MCF 10A (cell line): Measurements from ENCODE around the gene HNRNPU. TPM values are rescaled to one million over a fixed set of nuclear protein-coding genes. Genes with fewer than 3 reads are reported as not detected.

Experiments
- BruUV-seq: library from RNA; stranded (reverse); fragments of 400-500 nt; replicated peaks from 2 replicates; lab custom pipeline; 2021; lab: Mats Ljungman, UMichigan
- CTCF ChIA-PET: fragments of 300-600 bp; sonication (Branson Sonifier 250); formaldehyde crosslinking; extraction: SDS; loops from one replicate; lab custom pipeline; 2021; ENCODE audit warnings: antibody characterized with exemption, inconsistent platforms; lab: Yijun Ruan, JAX
- POLR2A ChIA-PET: fragments of 300-600, 350-650 bp; sonication (Branson Sonifier 250); formaldehyde crosslinking; extraction: SDS; loops from one replicate; lab custom pipeline; 2020; ENCODE audit warnings: antibody characterized with exemption, inconsistent platforms; lab: Yijun Ruan, JAX
- DNase-seq: peaks from one replicate; pipeline ENCODE4 v3.0.0-alpha.2; 2018; ENCODE audit not compliant: unreplicated experiment
- H3K27ac Mint-ChIP-seq: one replicate; pipeline ENCODE4 v1.8.0; 2022; ENCODE audit warnings: mild to moderate bottlenecking, low read depth, mixed read lengths; ENCODE audit not compliant: unreplicated experiment
- H3K27me3 Mint-ChIP-seq: one replicate; pipeline ENCODE4 v1.8.0; 2022; ENCODE audit warnings: mixed read lengths; ENCODE audit not compliant: insufficient read depth, unreplicated experiment
- H3K36me3 Mint-ChIP-seq: one replicate; pipeline ENCODE4 v1.8.0; 2022; ENCODE audit warnings: mild to moderate bottlenecking, moderate library complexity, mixed read lengths; ENCODE audit not compliant: insufficient read depth, unreplicated experiment
- H3K4me1 Mint-ChIP-seq: one replicate; pipeline ENCODE4 v1.8.0; 2022; ENCODE audit warnings: mixed read lengths; ENCODE audit not compliant: insufficient read depth, unreplicated experiment
- H3K4me3 Mint-ChIP-seq: one replicate; pipeline ENCODE4 v1.8.0; 2022; ENCODE audit warnings: mild to moderate bottlenecking, moderate library complexity, mixed read lengths; ENCODE audit not compliant: unreplicated experiment
- H3K9me3 Mint-ChIP-seq: one replicate; pipeline ENCODE4 v1.8.0; 2022; ENCODE audit warnings: mixed read lengths; ENCODE audit not compliant: unreplicated experiment
- intact Hi-C: fragments of 100-400 bp; cut with micrococcal nuclease; formaldehyde crosslinking; loops from 2 replicates; pipeline ENCODE4 v1.14.1; 2022
- total RNA-seq: library from RNA; stranded (reverse); gene quantifications from 2 replicates; pipeline ENCODE4 v1.2.3, GENCODE V29; 2022
- TF ChIP-seq, protein P1 (sequence below): fragments of 200-600 bp; IDR thresholded peaks from one replicate; pipeline ENCODE4 v1.8.0; 2022; ENCODE audit warnings: antibody characterized with exemption, mild to moderate bottlenecking; ENCODE audit not compliant: unreplicated experiment

HNRNPU gene
- total RNA-seq, 1 experiment from 2014 or later = 572 TPM

DNA sequence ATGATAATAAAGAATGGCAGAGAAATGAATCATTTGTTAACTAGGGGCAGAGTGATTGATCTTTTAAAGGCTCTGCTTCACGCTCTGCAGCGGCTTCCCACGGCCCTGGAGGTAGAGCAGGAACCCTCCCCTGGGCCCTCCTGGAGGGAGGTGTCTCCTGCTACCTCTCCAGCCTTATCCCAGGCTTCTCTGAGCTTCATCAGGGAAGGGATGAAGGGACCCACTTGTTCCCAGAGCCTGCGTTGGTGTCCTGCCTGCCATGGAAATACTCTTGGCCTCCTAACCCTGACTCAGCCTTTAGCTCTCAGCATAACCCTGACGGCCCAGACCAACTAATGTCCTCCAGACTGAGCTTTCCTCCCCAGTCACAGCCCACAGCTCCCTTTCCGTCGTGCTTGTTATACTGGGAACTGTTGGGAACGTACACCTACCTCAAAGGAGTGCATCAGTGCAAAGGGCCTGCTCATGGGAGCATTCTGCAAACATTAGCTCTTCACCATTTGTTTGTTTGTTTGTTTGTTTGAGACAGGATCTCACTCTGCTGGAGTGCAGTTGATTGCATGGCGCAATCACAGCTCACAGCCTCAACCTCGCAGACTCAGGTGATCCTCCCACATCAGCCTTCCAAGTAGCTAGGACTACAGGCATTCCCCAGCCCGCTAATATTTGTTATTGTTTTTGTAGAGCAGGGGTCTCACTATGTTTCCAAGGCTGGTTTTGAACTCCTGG is 17.4 kb upstream of the HNRNPU start:
- TF ChIP-seq, protein P1, sequence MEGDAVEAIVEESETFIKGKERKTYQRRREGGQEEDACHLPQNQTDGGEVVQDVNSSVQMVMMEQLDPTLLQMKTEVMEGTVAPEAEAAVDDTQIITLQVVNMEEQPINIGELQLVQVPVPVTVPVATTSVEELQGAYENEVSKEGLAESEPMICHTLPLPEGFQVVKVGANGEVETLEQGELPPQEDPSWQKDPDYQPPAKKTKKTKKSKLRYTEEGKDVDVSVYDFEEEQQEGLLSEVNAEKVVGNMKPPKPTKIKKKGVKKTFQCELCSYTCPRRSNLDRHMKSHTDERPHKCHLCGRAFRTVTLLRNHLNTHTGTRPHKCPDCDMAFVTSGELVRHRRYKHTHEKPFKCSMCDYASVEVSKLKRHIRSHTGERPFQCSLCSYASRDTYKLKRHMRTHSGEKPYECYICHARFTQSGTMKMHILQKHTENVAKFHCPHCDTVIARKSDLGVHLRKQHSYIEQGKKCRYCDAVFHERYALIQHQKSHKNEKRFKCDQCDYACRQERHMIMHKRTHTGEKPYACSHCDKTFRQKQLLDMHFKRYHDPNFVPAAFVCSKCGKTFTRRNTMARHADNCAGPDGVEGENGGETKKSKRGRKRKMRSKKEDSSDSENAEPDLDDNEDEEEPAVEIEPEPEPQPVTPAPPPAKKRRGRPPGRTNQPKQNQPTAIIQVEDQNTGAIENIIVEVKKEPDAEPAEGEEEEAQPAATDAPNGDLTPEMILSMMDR = no peak
- H3K27me3 Mint-ChIP-seq = no peaks in the 10 kb centered on the region
- H3K27ac Mint-ChIP-seq = no peak overlapping the region
- DNase-seq = no peak
- CTCF ChIA-PET = interaction anchor here (0.7 to 2.1 kb wide), 4 partner anchors 12 to 178 kb away, joined by 3 to 8 read pairs (median 3); no protein-coding TSS in a partner anchor
- POLR2A ChIA-PET = interaction anchor here (0.6 to 2.0 kb wide), 5 partner anchors 17 to 1311 kb away, joined by 3 to 7 read pairs (median 3); partner anchors contain the start of gene HNRNPU
- H3K36me3 Mint-ChIP-seq = no peaks in the 10 kb centered on the region
- no peak overlapping the region for H3K4me3 Mint-ChIP-seq
- no TSS peak for BruUV-seq
- no peaks in the 10 kb centered on the region for H3K9me3 Mint-ChIP-seq
- intact Hi-C loops = no loop called here
- no peaks in the 10 kb centered on the region for H3K4me1 Mint-ChIP-seq

DNA sequence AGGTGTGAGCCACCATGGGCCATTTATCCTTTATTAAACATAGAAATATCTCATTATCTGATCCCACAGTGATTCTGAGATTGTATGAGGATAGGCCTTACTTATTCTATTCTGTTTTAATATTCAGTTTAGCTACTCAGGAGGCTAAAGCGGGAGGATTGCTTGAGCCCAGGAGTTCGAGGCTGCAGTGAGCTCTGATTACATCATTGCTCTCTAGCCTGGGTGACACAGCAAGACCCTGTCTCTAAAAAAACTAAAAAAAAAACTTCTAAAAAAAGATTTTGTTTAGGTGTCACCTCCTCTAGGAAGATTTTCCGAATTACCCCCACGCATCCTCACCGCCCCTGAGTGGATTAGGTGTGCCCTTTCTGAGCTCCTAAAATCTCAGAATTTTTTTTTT is 14.3 kb upstream of the HNRNPU start:
- Mint-ChIP-seq H3K4me3 (no peak overlapping the region), H3K4me1 (peaks cover 9% of the 10 kb centered on the region), H3K9me3 (no peaks in the 10 kb centered on the region), H3K27me3 (no peaks in the 10 kb centered on the region), H3K27ac (no peak overlapping the region), H3K36me3 (no peaks in the 10 kb centered on the region)
- TF ChIP-seq, protein P1 = no peak
- no TSS peak for BruUV-seq
- DNase-seq = no peak
- ChIA-PET CTCF (interaction anchor here (0.7 to 1.5 kb wide), 5 partner anchors 10 to 75 kb away, joined by 3 to 5 read pairs (median 4); no protein-coding TSS in a partner anchor), POLR2A (interaction anchor here (0.6 to 2.5 kb wide), 4 partner anchors 9 to 88 kb away, joined by 3 to 17 read pairs (median 4); partner anchors contain the start of gene HNRNPU)
- intact Hi-C loops = no loop called here

DNA sequence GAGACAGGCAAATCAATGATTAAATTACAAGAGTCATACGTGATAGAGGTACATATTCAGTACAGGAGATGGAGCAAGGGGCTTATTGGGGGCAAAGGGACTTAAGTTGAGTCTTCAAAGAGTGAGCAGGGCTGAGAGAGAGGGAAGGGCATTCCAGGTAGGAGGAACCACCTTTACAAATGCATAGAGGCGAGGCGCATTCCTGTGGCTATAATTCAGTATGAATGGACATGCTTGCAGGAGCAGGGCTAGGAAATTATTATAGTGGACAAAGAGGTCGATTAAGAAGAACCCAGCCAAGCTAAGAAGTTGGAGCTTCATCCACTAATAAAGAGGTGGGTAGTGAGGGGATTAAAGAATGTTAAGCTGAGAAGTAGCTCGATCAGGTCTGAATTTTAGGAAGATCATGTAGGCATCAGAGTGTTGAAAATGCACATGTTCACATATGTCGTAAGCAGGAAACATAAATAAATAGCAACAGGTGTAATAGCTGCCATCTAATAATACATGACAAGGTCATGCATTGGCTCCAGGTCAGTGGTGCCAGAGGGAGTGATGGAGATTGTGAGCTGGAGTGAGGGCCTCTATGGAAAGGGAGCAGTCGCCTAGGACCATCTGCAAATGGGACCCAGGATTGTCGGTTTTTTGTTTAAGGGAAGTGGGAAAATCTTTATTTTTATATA is 12.0 kb upstream of the HNRNPU start:
- POLR2A ChIA-PET = interaction anchor here (0.6 to 1.2 kb wide), 5 partner anchors 10 to 93 kb away, joined by 3 to 6 read pairs (median 3); partner anchors contain the start of gene HNRNPU
- Mint-ChIP-seq H3K4me1 (peaks cover 9% of the 10 kb centered on the region), H3K9me3 (no peaks in the 10 kb centered on the region), H3K27me3 (no peaks in the 10 kb centered on the region), H3K36me3 (no peaks in the 10 kb centered on the region), H3K27ac (no peak overlapping the region), H3K4me3 (no peak overlapping the region)
- TF ChIP-seq, protein P1 = no peak
- no TSS peak for BruUV-seq
- DNase-seq = no peak
- intact Hi-C loops = no loop called here
- CTCF ChIA-PET = interaction anchor here (0.6 to 1.1 kb wide), 4 partner anchors 10 to 93 kb away, joined by 3 to 5 read pairs (median 4); a partner anchor contains a TSS
